Measurements from ENCODE around the gene KCNJ1.

KCNJ1 gene

DNA sequence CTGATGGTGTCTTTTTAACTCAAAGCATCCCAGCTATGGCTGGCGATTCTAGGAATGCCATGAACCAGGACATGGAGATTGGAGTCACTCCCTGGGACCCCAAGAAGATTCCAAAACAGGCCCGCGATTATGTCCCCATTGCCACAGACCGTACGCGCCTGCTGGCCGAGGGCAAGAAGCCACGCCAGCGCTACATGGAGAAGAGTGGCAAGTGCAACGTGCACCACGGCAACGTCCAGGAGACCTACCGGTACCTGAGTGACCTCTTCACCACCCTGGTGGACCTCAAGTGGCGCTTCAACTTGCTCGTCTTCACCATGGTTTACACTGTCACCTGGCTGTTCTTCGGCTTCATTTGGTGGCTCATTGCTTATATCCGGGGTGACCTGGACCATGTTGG, 44.1 kb upstream of the KCNJ1 start:
- H3K4me3 ChIP-seq (ENCODE audit: low read length) = no peak overlapping the region
- DNase-seq (ENCODE audit: low read depth) = no peak
- TF ChIP-seq, protein P1, sequence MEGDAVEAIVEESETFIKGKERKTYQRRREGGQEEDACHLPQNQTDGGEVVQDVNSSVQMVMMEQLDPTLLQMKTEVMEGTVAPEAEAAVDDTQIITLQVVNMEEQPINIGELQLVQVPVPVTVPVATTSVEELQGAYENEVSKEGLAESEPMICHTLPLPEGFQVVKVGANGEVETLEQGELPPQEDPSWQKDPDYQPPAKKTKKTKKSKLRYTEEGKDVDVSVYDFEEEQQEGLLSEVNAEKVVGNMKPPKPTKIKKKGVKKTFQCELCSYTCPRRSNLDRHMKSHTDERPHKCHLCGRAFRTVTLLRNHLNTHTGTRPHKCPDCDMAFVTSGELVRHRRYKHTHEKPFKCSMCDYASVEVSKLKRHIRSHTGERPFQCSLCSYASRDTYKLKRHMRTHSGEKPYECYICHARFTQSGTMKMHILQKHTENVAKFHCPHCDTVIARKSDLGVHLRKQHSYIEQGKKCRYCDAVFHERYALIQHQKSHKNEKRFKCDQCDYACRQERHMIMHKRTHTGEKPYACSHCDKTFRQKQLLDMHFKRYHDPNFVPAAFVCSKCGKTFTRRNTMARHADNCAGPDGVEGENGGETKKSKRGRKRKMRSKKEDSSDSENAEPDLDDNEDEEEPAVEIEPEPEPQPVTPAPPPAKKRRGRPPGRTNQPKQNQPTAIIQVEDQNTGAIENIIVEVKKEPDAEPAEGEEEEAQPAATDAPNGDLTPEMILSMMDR (conservative IDR thresholded peaks at IDR 0.05; ENCODE audit: low read length) = no peak

- H3K4me3 ChIP-seq (ENCODE audit: low read length) = no peak overlapping the region
- no peak for DNase-seq (ENCODE audit: low read depth)
- TF ChIP-seq, protein P1 (conservative IDR thresholded peaks at IDR 0.05; ENCODE audit: low read length) = no peak
These were observed 43.5 kb upstream of the KCNJ1 start for GRCh38 chr11:128910576-128910975.

GRCh38 chr11:128909438-128910125, 42.5 kb upstream of the KCNJ1 start:
- DNase-seq (ENCODE audit: low read depth) = no peak
- TF ChIP-seq, protein P1 (conservative IDR thresholded peaks at IDR 0.05; ENCODE audit: low read length) = no peak
- H3K4me3 ChIP-seq (ENCODE audit: low read length) = no peak overlapping the region

DNA sequence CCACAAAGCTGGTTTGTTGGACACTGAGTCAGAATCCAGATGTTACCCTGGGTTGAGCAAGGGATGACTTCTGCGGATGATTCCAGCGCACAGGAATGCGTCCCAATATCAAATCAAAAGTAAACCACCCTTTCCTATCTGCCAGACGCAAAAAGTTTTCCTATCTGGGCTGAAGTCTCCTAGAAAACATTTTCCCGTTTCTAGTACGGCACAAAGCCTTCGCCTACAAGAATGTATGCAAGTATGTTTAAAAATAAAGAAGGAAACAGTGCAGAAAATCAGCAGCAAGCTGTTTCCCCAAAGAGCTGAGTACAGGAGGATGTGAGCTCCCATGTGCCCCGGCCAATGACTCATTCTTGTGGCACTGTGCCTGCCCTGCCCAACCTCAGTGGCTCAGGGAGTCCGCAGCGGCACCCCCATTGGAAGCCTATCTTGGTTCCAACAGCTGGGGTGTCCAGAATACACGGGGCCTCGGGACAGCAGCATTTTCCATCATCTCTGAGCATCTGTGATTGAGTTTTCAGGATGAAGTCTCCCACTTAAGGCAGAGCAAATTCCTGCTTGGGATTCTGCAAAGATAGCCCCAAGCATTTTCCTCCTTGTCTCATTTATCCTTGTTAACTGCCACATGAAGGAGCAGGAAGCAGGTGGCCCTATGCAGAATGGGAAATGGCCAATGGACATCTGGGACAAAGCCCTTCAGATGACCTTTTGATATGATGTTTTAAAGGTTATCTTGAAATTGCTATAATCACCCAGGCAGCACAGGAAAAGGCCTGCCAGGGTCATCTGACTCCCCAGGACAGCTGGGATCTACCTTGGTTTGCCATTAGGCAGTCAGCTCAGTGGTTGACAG, 41.5 kb upstream of the KCNJ1 start:
- TF ChIP-seq, protein P1 (conservative IDR thresholded peaks at IDR 0.05; ENCODE audit: low read length) = no peak
- peak overlapping the region; percentile 41 for H3K4me3 ChIP-seq (ENCODE audit: low read length)
- DNase-seq (ENCODE audit: low read depth) = peak; percentile 66

GRCh38 chr11:128907585-128907984, 40.5 kb upstream of the KCNJ1 start:
- no peak overlapping the region for H3K4me3 ChIP-seq (ENCODE audit: low read length)
- no peak for DNase-seq (ENCODE audit: low read depth)

GRCh38 chr11:128906185-128907050, 39.3 kb upstream of the KCNJ1 start:
- no peak for DNase-seq (ENCODE audit: low read depth)
- H3K4me3 ChIP-seq (ENCODE audit: low read length) = no peak overlapping the region
- TF ChIP-seq, protein P1 (conservative IDR thresholded peaks at IDR 0.05; ENCODE audit: low read length) = no peak

More at GRCh38 chr11:128907585-128907984, 40.5 kb upstream of the KCNJ1 start:
- TF ChIP-seq, protein P1 (conservative IDR thresholded peaks at IDR 0.05; ENCODE audit: low read length) = no peak

All from AG10803 (cell line).